HUES48 (cell line): ENCODE results near the gene IFNA4.
"Not testable (repeated sequence)": the region's sequence is repeated elsewhere in the genome, so short reads cannot be mapped to it uniquely, and the experiment has no call there.

ENCODE experiments used
- H3K27ac ChIP-seq: one replicate; pipeline ENCODE4 v1.7.0; 2013; ENCODE audit warnings: low read depth, low read length, inconsistent platforms
- H3K27me3 ChIP-seq: 2 replicates; pipeline ENCODE4 v1.6.1; 2013; ENCODE audit warnings: mild to moderate bottlenecking, low read length; ENCODE audit not compliant: control insufficient read depth, insufficient read depth
- H3K36me3 ChIP-seq: 2 replicates; pipeline ENCODE4 v1.6.1; 2013; ENCODE audit warnings: low read length; ENCODE audit not compliant: control insufficient read depth, insufficient read depth
- H3K4me1 ChIP-seq: 2 replicates; pipeline ENCODE4 v1.6.1; 2013; ENCODE audit warnings: mild to moderate bottlenecking, low read length; ENCODE audit not compliant: control insufficient read depth, insufficient read depth
- H3K4me3 ChIP-seq: 2 replicates; pipeline ENCODE4 v1.5.1; 2013; ENCODE audit warnings: mild to moderate bottlenecking, low read depth, low read length
- H3K9ac ChIP-seq: 2 replicates; pipeline ENCODE4 v1.6.1; 2013; ENCODE audit warnings: mild to moderate bottlenecking, low read depth, low read length, moderate library complexity
- H3K9me3 ChIP-seq: 2 replicates; pipeline ENCODE4 v1.6.1; 2013; ENCODE audit warnings: low read length; ENCODE audit not compliant: control insufficient read depth, insufficient read depth

Gene IFNA4

DNA sequence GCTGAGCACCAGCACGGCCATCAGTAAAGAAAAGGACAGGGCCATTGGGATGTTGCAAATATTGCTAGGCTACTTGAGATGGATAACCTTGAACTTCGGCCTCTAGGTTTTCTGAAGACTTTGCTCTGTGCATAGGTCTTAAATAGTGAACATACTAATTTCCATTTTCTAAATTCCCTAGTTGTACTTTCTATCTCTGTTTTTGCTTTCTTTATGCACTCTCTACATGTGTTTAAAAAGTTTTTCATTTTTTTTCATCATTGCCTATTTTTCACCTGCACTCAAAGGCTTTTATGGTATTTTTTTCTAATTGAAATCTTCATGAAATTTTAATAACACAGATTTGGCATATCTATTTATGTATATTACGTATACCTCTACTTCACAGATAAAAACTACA, at the start of gene IFNA4:
IFNA4 (minus strand) TSS at position 101 of the 400 bp plus-strand sequence; CDS start at position 45, 56 bp downstream.
- H3K9me3 ChIP-seq, H3K27ac ChIP-seq, H3K4me3 ChIP-seq: not testable (repeated sequence)

DNA sequence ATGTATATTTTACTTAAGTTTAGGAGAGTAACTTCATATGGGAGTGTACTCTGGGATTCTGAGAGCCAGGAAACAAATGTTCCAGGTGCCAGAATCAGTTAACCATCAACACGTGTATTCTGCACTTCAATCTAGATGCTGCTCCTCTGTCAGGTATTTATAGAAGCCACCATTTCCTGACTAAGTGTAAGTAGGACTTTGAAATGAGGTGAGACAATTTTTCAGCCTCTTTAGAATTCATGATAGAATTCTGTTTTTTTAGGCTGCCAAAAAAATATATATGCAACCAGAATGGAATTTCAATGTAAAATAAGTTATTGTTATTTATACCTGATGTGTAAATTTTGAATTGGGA, 49.0 kb upstream of the IFNA4 start:
- H3K4me3 ChIP-seq, H3K4me1 ChIP-seq, H3K9ac ChIP-seq, H3K9me3 ChIP-seq, H3K27me3 ChIP-seq, H3K27ac ChIP-seq, H3K36me3 ChIP-seq: not testable (repeated sequence)

More for the DNA sequence above, at the start of gene IFNA4:
- not testable (repeated sequence) for H3K27me3 ChIP-seq, H3K9ac ChIP-seq, H3K36me3 ChIP-seq, H3K4me1 ChIP-seq

DNA sequence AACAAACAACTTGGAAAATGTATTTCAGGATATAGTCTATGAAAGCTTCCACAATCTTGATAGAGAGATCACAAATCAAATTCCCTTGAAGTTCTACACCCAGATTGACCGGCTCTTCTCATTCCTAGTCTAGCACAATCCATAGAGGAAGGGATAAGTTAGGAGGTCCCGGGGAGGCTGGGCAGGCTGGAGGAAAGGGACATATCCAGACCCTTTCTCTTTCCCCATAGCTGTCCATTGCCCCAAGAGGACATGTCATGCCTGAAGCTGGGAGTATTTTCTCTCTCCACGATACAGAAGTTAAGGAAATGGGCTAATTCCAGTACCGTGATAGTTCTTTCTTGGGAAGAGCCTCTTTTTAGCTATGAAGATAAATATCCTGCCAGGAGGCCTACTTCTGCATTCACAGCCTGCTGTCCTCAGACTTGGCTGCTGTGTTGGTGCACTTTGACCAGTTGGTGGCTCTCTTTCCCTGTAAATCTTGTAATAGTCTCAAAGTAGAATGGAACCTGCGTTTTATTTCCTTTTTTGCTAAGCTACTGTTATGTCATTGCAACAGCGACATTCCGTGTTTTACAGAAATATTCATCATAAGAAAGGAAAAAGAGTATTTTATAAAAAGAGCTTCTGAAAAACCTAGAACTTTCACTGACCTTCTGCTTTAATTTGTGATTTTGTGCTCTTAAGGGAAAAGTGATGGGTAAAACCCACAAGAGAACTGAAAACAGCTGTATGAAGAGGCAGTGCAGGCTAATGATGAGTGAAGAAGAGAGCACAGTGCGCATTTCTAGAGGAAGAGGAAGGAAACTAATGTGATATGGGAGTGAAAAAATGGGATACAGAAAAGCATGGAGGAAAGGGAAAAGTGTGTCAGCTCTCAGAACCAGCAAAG, 48.3 kb upstream of the IFNA4 start:
- H3K27me3 ChIP-seq, H3K27ac ChIP-seq, H3K9me3 ChIP-seq, H3K9ac ChIP-seq, H3K4me3 ChIP-seq, H3K36me3 ChIP-seq, H3K4me1 ChIP-seq: not testable (repeated sequence)

DNA sequence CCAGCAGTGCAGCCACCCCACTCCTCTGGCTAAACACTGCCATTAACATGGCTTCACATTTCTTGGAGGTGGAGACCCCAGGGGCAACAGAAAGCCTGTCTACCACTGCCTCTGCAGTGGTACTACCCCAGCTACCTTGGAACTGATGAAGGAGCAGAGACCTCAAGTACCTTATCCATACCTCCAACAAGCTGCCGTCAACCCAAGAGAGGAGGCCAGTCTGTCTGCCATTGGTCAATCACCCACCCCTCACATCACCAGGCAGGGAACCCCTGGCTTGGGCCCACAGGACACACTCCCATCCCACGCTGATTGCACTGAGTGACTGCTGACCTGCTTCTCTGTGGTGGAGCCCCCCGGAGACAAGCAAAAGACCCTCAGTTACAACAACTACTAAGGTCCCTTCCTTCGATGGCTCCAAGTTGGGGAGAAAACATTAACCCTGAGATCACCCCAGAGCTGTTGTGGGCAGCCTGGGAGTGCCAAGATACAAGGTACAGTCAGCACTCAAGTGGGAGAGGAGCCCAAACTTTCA, 46.8 kb upstream of the IFNA4 start:
- Histone ChIP-seq H3K27me3 (no peaks in the 10 kb centered on the region), H3K9me3 (no peaks in the 10 kb centered on the region), H3K36me3 (no peaks in the 10 kb centered on the region), H3K4me1 (no peaks in the 10 kb centered on the region), H3K4me3 (no peak overlapping the region), H3K9ac (no peak overlapping the region), H3K27ac (no peak overlapping the region)

DNA sequence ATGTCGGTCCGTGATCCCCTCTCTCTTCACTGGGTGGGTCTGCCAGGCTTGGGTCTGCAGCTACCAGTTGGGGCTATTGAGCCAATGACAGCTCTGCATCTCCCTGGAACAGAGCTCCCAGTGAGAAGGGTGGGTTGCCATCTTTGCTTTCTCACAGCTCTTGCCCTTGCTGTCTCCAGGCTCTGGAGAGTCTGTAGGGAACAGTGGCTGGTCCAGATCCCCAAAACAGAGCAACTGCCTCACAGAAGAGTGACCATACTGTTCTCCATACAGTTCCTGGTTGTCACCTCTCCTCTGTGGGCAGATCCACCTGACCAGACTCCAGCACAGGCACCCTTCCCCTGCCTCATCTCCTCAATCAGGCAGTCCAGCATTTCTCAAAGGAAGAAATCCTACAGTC, 45.9 kb upstream of the IFNA4 start:
- Histone ChIP-seq H3K36me3 (no peaks in the 10 kb centered on the region), H3K27ac (no peak overlapping the region), H3K4me1 (no peaks in the 10 kb centered on the region), H3K9me3 (no peaks in the 10 kb centered on the region), H3K9ac (no peak overlapping the region), H3K4me3 (no peak overlapping the region), H3K27me3 (no peaks in the 10 kb centered on the region)

DNA sequence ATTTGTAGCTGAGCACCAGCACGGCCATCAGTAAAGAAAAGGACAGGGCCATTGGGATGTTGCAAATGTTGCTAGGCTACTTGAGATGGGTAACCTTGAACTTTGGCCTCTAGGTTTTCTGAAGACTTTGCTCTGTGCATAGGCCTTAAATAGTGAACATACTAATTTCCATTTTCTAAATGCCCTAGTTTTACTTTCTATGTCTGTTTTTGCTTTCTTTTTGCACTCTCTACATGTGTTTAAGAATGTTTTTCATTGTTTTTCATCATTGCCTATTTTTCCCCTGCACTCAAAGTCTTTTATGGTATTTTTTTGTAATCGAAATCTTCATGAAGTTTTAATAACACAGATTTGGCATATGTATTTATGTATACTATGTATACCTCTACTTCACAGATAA, 40.7 kb upstream of the IFNA4 start, which contains the start of gene IFNA17:
IFNA17 (minus strand) TSS at position 101 of the 400 bp plus-strand sequence; CDS start at position 52, 49 bp downstream.
- no peaks in the 10 kb centered on the region for H3K27me3 ChIP-seq
- no peak within 1 kb of the TSS for H3K4me3 ChIP-seq
- no peak within 1 kb of the TSS for H3K9ac ChIP-seq
- H3K36me3 ChIP-seq: no peaks in the 10 kb centered on the region
- no peaks in the 10 kb centered on the region for H3K4me1 ChIP-seq
- H3K27ac ChIP-seq: no peak within 1 kb of the TSS
- H3K9me3 ChIP-seq: no peaks in the 10 kb centered on the region

DNA sequence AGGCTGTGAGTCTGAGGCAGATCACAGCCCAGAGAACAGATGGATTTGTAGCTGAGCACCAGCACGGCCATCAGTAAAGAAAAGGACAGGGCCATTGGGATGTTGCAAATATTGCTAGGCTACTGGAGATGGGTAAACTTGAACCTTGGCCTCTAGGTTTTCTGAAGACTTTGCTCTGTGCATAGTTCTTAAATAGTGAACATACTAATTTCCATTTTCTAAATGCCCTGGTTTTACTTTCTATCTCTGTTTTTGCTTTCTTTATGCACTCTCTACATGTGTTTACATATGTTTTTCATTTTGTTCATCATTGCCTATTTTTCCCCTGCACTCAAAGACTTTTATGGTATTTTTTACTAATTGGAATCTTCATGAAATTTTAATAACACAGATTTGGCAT, 29.8 kb upstream of the IFNA4 start, which contains the start of gene IFNA16:
IFNA16 (minus strand) TSS at position 101 of the 400 bp plus-strand sequence; CDS start at position 95, 6 bp downstream.
- H3K27me3 ChIP-seq, H3K4me1 ChIP-seq, H3K4me3 ChIP-seq, H3K36me3 ChIP-seq, H3K9ac ChIP-seq, H3K27ac ChIP-seq, H3K9me3 ChIP-seq: not testable (repeated sequence)

DNA sequence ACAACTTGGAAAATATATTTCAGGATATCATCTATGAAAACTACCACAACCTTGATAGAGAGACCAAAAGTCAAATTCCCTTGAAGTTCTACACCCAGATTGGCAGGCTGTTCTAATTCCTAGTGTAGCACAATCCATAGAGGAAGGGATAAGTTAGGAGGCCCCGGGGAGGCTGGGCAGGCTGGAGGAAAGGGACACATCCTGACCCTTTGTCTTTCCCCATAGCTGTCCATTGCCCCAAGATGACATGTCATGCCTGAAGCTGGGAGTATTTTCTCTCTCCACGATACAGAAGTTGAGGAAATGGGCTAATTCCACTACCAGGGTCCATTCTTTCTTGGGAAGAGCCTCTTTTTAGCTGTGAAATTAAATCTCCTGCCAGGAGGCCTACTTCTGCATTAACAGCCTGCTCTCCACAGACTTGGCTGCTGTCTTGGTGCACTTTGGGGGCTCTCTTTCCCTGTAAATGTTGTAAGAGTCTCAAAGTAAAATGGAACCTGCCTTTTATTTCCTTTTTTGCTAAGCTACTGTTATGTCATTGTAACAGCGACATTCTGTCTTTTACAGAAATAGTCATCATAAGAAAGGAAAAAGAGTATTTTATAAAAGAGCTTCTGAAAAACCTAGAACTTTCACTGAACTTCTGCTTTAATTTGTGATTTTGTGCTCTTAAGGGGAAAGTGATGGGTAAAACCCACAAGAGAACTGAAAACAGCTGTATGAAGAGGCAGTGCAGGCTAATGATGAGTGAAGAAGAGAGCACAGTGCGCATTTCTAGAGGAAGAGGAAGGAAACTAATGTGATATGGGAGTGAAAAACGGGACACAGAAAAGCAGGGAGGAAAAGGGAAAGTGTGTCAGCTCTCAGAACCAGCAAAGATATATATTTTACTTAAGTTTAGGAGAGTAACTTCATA, 26.3 kb upstream of the IFNA4 start:
- not testable (repeated sequence) for H3K4me1 ChIP-seq, H3K4me3 ChIP-seq, H3K9me3 ChIP-seq, H3K27me3 ChIP-seq, H3K36me3 ChIP-seq, H3K27ac ChIP-seq, H3K9ac ChIP-seq

DNA sequence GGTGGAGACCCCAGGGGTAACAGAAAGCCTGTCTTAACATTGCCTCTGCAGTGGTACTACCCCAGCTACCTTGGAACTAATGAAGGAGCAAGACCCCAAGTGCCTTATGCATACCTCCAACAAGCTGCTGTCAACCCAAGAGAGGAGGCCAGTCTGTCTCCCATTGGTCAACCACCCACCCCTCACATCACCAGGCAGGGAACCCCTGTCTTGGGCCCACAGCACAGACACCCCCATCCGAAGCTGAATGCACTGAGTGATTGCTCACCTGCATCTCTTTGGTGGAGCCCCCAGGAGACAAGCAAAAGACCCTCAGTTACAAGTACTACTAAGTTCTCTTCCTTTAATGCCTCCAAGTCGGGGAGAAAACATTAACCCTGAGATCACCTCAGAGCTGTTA, 24.8 kb upstream of the IFNA4 start:
- H3K36me3 ChIP-seq, H3K9me3 ChIP-seq, H3K27me3 ChIP-seq, H3K27ac ChIP-seq, H3K4me3 ChIP-seq, H3K4me1 ChIP-seq, H3K9ac ChIP-seq: not testable (repeated sequence)

DNA sequence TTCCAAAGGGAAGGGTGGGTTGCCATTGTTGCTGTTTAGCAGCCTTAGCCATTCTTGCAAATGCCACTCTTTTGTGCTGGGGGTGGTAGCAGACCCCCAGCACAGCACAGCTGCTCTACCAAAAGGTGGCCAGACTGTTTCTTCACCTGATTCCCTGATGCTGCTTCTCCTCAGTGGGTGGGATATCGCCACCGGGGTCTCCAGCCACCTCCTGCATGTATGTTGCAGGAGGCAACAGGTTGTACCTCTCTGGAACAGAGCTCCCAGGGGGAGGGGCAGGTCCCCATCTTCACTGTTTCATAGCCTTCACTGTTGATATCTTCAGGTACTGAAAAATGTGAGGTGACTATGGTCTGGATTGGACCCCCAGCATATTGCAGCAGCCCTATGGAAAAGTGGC, 23.4 kb upstream of the IFNA4 start:
- H3K27ac ChIP-seq, H3K27me3 ChIP-seq, H3K36me3 ChIP-seq, H3K4me3 ChIP-seq, H3K9ac ChIP-seq, H3K9me3 ChIP-seq, H3K4me1 ChIP-seq: not testable (repeated sequence)

DNA sequence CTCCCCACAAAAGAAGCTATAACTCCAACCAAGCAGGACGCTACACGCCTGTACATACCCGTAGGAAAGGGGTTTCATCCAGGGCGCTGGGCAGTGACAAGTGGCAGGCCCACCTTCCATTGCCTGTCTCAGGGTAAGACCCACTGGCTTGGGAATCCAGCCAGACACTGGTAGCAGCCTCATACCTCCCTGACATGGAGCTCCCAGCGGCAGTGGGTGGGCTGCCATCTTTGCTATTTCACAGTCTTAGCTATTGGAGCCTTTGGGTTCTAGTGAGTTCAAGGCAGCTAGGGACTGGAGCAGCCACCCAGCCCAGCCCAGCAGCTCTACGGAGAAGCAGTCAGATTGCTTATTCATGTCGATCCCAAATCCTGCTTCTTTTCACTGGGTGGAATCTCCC, 22.9 kb upstream of the IFNA4 start:
- H3K9ac ChIP-seq: no peak overlapping the region
- H3K27ac ChIP-seq: no peak overlapping the region
- H3K4me3 ChIP-seq: no peak overlapping the region
- no peaks in the 10 kb centered on the region for H3K36me3 ChIP-seq
- H3K4me1 ChIP-seq: no peaks in the 10 kb centered on the region
- no peaks in the 10 kb centered on the region for H3K27me3 ChIP-seq
- H3K9me3 ChIP-seq: no peaks in the 10 kb centered on the region
